Measurements from ENCODE around the gene CENPL. TPM values are rescaled to one million over a fixed set of nuclear protein-coding genes. Genes with fewer than 3 reads are reported as not detected.

The CENPL gene
- total RNA-seq, 1 donor = 8.0 TPM

- peaks cover 47% of the 10 kb centered on the region for H3K36me3 ChIP-seq (ENCODE audit: insufficient read depth, low read length)
- H3K4me3 ChIP-seq (ENCODE audit: insufficient read depth, low read length) = no peak overlapping the region
- no peak overlapping the region for H2AFZ ChIP-seq (ENCODE audit: low read length)
- H3K79me2 ChIP-seq (ENCODE audit: insufficient read depth, low read length) = no peaks in the 10 kb centered on the region
- no peak for DNase-seq (ENCODE audit: insufficient read length, low spot score, missing footprints)
- no peaks in the 10 kb centered on the region for H3K27me3 ChIP-seq (ENCODE audit: insufficient read depth, low read length)
- no peaks in the 10 kb centered on the region for H3K4me1 ChIP-seq (ENCODE audit: insufficient read depth, low read length)
- H3K9me3 ChIP-seq (ENCODE audit: low read depth, low read length) = no peaks in the 10 kb centered on the region
- TF ChIP-seq, protein P1, sequence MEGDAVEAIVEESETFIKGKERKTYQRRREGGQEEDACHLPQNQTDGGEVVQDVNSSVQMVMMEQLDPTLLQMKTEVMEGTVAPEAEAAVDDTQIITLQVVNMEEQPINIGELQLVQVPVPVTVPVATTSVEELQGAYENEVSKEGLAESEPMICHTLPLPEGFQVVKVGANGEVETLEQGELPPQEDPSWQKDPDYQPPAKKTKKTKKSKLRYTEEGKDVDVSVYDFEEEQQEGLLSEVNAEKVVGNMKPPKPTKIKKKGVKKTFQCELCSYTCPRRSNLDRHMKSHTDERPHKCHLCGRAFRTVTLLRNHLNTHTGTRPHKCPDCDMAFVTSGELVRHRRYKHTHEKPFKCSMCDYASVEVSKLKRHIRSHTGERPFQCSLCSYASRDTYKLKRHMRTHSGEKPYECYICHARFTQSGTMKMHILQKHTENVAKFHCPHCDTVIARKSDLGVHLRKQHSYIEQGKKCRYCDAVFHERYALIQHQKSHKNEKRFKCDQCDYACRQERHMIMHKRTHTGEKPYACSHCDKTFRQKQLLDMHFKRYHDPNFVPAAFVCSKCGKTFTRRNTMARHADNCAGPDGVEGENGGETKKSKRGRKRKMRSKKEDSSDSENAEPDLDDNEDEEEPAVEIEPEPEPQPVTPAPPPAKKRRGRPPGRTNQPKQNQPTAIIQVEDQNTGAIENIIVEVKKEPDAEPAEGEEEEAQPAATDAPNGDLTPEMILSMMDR (IDR thresholded peaks at IDR 0.05; ENCODE audit: extremely low read depth, low read depth, low read length) = no peak
- no peak overlapping the region for H3K4me2 ChIP-seq (ENCODE audit: insufficient read depth, low read length)
- no peaks in the 10 kb centered on the region for H4K20me1 ChIP-seq (ENCODE audit: insufficient read depth, low read length)
- H3K27ac ChIP-seq (ENCODE audit: low read depth, low read length) = no peak overlapping the region
Observed at GRCh38 chr1:173757666-173758065, 67.0 kb downstream of the CENPL start.

DNA sequence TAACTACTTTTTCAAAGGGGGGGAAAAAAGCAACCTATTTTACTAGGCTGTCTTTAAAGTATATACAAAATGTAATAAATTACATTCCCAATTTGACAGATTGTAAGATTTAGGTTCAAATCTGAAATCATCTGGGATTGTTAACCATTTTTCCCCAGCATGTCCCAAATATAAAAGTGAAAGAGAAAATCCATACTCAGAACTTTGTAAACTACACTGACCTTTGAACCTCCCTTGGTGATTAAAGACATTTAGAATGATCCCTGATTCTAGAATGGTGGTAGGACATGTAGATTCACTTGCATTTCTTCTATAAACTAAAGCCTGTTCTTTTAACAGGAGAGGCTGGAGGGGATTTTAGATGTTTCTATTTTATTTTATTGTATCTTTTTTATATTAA is 70.9 kb downstream of the CENPL start:
- H3K4me2 ChIP-seq (ENCODE audit: insufficient read depth, low read length) = no peak overlapping the region
- no peaks in the 10 kb centered on the region for H3K9me3 ChIP-seq (ENCODE audit: low read depth, low read length)
- peaks cover 50% of the 10 kb centered on the region for H3K36me3 ChIP-seq (ENCODE audit: insufficient read depth, low read length)
- no peaks in the 10 kb centered on the region for H3K27me3 ChIP-seq (ENCODE audit: insufficient read depth, low read length)
- peaks cover 2% of the 10 kb centered on the region for H3K79me2 ChIP-seq (ENCODE audit: insufficient read depth, low read length)
- H3K4me1 ChIP-seq (ENCODE audit: insufficient read depth, low read length) = no peaks in the 10 kb centered on the region
- H3K27ac ChIP-seq (ENCODE audit: low read depth, low read length) = no peak overlapping the region
- no peak overlapping the region for H2AFZ ChIP-seq (ENCODE audit: low read length)
- H3K4me3 ChIP-seq (ENCODE audit: insufficient read depth, low read length) = no peak overlapping the region
- TF ChIP-seq, protein P1 (IDR thresholded peaks at IDR 0.05; ENCODE audit: extremely low read depth, low read depth, low read length) = no peak
- H4K20me1 ChIP-seq (ENCODE audit: insufficient read depth, low read length) = no peaks in the 10 kb centered on the region
- DNase-seq (ENCODE audit: insufficient read length, low spot score, missing footprints) = no peak

Small RNAs within 50 kb of the gene (small RNA-seq; reads per million reads assigned to genes)
- not detected for gene RF00019

Other genes starting within 250 kb of the CENPL start
- gene SLC9C2, start 221.8 kb downstream of the CENPL start, total RNA-seq = not detected in 2 replicates
- not detected in 2 replicates for gene TEX50, start 189.5 kb downstream of the CENPL start, total RNA-seq
- 0.72 TPM in 1 of 2 replicates, not detected in the other for gene ANKRD45, start 155.0 kb downstream of the CENPL start, total RNA-seq
- gene KLHL20, start 109.9 kb downstream of the CENPL start, total RNA-seq = 26.4 and 29.8 TPM in 2 replicates
- 15.6 and 17.4 TPM in 2 replicates for gene DARS2, start 210 bp downstream of the CENPL start, total RNA-seq
- gene GAS5, start 43.1 kb upstream of the CENPL start, total RNA-seq = 177 and 220 TPM in 2 replicates
- 10.3 and 10.5 TPM in 2 replicates for gene ZBTB37, start 43.5 kb upstream of the CENPL start, total RNA-seq
- gene SERPINC1, start 92.4 kb upstream of the CENPL start, total RNA-seq = under 0.01 TPM in 1 of 2 replicates, not detected in the other
- 29.8 and 31.8 TPM in 2 replicates for gene RC3H1, start 197.5 kb upstream of the CENPL start, total RNA-seq